CD4-positive, alpha-beta T cell treated with Interleukin-15 for 1 hour (primary cell): ENCODE data around the gene FRS2.
"Not testable (repeated sequence)": the region's sequence is repeated elsewhere in the genome, so short reads cannot be mapped to it uniquely, and the experiment has no call there.

Source experiments
- DNase-seq: peaks from one replicate; pipeline ENCODE4 v3.0.0-alpha.2; 2020

Gene FRS2

GRCh38 chr12:69588527-69588926 lies 118.3 kb downstream of the FRS2 start:
- DNase-seq: no peak

DNA sequence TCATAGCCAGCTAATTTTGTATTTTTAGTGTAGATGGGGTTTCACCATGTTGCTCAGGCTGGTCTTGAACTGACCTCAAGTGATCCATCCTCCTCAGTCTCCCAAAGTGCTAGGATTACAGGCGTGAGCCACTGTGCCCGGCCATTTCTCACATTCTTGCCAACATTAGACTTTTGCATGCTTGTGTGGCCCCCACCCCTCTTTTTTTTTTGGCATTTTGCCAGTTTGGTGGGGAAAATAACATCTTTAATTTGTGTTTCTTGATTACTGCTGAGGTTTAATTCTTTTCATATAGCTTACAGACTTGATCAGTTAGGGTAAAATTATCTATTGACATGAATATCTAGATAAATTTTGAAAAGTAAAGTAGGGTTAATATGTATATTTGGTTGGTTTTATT lies 118.9 kb downstream of the FRS2 start:
- no peak for DNase-seq

GRCh38 chr12:69595689-69596088 lies 125.5 kb downstream of the FRS2 start:
- DNase-seq: no peak

GRCh38 chr12:69598174-69598753 lies 128.1 kb downstream of the FRS2 start:
- DNase-seq: no peak

DNA sequence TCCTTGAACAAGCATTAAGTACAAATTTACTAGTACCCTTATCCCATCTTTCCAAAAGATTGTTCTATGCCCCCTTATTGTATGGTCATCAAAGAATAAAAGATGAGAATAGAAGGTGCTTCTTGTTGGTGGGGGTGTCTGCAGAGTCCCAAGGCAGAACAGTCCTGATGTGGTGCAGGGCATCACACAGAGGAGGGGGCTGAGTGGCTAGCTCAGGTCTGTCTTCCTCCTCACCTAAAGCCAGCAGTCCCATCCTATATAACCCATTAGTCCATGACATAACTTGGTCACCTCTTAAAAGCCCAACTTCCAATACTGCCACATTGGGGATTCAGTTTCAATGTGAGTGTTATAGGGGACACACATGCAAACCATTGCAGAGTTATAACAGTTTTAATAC lies 130.6 kb downstream of the FRS2 start:
- DNase-seq: no peak

DNA sequence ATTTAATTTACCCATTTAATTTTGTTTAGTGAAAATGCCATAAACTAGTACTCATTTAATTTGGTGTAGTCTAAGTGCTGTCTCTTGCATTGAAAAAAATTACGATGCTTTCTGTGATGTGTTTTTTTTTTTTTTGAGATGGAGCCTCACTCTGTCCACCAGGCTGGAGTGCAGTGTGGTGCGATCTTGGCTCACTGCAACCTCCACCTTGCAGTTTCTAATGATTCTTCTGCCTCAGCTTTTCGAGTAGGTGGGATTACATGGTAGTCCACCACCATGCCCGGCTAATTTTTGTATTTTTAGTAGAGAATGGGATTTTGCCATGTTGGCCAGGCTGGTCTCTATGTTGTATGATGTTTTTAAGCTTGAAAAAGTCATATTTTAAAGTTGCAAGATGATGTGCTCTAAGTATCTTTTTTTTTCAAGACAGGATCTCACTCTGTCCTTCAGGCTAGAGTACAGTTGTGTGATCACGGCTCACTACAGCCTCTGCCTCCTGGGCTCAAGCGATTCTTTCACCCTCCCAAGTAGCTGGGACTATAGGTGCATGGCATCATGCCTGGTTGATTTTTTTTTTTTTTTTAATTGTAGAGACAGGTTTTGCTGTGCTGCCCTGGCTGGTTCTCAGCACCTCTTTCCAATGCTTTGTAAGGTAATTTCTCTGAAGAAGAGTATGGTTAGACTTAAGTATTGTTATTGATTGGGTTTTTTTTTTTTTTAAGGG lies 131.9 kb downstream of the FRS2 start:
- no peak for DNase-seq

- no peak for DNase-seq
Measured at GRCh38 chr12:69602954-69603353, 132.8 kb downstream of the FRS2 start.

DNA sequence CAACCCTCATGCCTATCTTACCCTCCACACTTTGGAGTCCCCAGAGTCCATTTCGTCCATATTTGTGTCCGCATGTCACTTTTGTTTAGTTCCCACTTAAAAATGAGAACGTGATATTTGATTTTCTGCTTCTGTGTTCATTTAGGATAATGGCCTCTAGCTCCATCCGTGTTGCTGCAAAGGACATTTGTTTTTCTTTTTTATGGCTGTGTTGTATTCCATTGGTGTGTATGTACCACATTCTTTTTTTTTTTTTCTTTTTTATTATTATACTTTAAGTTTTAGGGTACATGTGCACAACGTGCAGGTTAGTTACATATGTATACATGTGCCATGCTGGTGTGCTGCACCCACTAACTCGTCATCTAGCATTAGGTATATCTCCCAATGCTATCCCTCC lies 133.4 kb downstream of the FRS2 start:
- DNase-seq: not testable (repeated sequence)

- not testable (repeated sequence) for DNase-seq
Measured at GRCh38 chr12:69604275-69604674, 134.1 kb downstream of the FRS2 start.

- no peak for DNase-seq
Measured at GRCh38 chr12:69608114-69608513, 137.9 kb downstream of the FRS2 start.

- no peak for DNase-seq
Measured at GRCh38 chr12:69610126-69610525, 139.9 kb downstream of the FRS2 start.

GRCh38 chr12:69610729-69611128 lies 140.5 kb downstream of the FRS2 start, which contains the start of gene LRRC10:
Gene LRRC10 (minus strand): TSS chr12:69610907. CDS start chr12:69610838, 69 bp downstream.
- DNase-seq: no peak

- no peak for DNase-seq
Measured at GRCh38 chr12:69613351-69613750, 143.2 kb downstream of the FRS2 start.

DNA sequence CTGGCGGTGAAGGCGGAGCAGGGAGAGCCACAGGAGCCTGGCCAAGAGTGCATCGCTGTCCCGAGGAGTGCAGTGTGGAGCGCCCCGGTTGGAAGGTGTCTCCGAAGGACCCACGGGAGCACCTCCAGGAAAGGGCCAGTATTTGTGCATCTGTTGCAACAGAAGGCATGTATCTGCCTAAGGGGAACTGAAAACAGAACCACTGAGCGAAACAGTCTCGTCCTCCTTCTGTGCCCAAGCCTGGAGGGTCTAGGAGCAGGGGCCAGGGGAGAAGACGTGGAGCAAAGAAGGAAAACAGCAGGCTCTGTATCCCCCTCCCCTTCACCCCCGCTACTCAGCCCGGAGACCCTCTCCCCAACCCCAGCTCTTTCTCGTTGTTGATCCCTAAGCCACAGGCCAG lies 145.8 kb downstream of the FRS2 start:
- no peak for DNase-seq

DNA sequence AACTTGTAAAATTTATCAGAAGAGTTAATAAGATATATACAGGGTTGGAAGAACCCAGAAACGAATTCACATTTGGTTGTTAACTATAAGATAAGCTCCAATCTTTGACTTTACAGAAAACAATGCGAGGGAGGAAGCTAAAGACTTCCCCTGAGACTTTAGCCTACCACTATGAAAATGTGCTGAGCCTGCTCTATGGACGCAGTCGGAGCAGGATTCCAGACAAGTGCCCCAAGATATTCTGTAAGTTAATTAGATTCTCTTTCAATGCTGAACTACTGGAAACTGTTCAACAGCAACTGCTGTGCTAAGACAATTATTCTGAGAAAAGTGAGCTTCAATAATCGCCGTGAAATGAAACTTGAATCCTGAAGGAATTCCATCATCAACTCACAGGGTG lies 148.9 kb downstream of the FRS2 start:
- no peak for DNase-seq

DNA sequence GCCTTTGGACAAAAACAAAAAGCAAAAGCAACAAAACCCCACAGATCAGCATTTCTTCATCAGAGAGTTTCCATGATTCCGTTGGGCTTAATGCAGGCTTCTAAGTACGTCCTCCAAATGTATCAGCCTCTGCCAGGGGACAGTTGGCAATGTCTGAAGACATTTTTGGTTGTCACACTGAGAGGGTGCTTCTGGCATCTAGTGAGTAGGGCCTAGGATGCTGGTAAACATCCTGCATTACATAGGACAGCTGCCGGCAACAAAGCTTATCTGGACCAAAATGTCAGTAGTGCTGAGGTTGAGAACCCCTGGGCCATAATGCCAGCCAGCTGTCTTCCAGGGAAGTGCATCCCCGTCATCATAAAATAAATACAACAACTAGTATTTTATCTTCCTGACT lies 149.9 kb downstream of the FRS2 start:
- no peak for DNase-seq

GRCh38 chr12:69620921-69621320 lies 150.7 kb downstream of the FRS2 start:
- no peak for DNase-seq

DNA sequence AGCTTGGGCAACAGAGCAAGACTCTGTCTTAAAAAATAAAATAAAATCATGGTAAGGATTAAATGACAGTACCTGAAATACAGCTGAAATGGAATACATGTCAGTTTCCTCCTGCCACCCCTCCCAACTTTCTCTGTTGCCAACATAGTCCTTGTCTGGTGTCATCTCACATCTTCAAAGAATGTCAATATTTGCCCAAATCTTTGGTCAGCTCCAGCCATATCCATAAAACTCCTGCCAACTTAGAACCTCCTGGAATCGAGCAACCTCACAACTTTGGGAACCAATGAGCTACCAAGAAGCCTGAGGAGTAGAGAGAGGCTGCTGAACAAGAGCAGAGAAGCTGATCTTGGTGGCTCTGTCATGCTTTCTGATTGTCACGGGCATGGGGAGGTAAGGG lies 151.4 kb downstream of the FRS2 start:
- no peak for DNase-seq

DNA sequence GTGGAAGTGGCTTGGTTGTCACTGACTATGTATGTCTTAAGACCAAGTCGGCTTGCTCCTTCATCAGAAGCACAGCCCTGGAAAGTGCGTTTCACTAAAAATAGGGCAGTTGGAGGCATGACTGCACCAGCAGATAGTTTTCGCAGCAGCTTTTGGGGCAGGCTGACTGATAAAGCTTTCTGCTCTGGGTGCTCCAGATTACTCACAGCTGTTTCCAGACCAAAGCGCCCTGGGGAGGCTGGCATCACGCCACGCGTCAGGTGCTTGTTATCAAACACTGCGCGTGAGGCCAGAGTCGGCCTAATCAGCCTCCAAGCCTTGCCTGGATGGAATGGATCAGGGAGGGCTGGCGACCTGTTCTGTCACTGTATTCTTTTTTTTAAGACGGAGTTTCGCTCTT lies 153.8 kb downstream of the FRS2 start:
- no peak for DNase-seq

GRCh38 chr12:69627501-69627900 lies 157.3 kb downstream of the FRS2 start:
- DNase-seq: no peak
